D721Med (cell line): Measurements from ENCODE around the gene SLC26A11.
A peak's percentile ranks its signal among the peaks of the same experiment; 100 is the strongest.

Source experiments
- DNase-seq: peaks from one replicate; pipeline ENCODE4 v3.0.0; 2011; ENCODE audit warnings: low spot score; ENCODE audit not compliant: insufficient read length
- FAIRE-seq: peaks from 2 replicates; lab custom pipeline; 2011; peaks lifted over from hg19 to GRCh38; lab: Jason Lieb, UNC
- TF ChIP-seq, protein P1 (sequence below): IDR thresholded peaks from 2 replicates; pipeline ENCODE4 v1.5.1; 2012; ENCODE audit warnings: mild to moderate bottlenecking, control low read depth; ENCODE audit not compliant: insufficient read depth; ENCODE audit errors: missing control alignments

The SLC26A11 gene

DNA sequence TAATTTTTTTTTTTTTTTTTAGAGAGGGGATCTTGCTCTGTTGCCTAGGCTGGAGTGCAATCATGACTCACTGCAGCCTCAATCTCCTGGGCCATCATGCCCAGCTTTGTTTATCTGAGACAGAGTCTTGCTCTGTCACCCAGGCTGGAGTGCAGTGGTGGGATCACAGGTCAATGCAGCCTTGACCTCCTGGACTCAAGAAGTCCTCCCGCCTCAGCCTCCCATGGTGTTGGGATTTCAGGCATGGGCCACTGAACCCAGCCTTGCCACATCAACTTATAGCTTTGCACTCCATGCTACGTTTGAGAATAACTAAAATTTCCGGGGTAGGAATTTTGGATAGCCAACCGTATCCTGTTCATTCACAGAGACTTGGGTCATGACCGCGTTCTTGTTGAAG lies 71.0 kb downstream of the SLC26A11 start:
- DNase-seq (no peak), FAIRE-seq (no peak)
- TF ChIP-seq, protein P1, sequence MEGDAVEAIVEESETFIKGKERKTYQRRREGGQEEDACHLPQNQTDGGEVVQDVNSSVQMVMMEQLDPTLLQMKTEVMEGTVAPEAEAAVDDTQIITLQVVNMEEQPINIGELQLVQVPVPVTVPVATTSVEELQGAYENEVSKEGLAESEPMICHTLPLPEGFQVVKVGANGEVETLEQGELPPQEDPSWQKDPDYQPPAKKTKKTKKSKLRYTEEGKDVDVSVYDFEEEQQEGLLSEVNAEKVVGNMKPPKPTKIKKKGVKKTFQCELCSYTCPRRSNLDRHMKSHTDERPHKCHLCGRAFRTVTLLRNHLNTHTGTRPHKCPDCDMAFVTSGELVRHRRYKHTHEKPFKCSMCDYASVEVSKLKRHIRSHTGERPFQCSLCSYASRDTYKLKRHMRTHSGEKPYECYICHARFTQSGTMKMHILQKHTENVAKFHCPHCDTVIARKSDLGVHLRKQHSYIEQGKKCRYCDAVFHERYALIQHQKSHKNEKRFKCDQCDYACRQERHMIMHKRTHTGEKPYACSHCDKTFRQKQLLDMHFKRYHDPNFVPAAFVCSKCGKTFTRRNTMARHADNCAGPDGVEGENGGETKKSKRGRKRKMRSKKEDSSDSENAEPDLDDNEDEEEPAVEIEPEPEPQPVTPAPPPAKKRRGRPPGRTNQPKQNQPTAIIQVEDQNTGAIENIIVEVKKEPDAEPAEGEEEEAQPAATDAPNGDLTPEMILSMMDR = no peak

DNA sequence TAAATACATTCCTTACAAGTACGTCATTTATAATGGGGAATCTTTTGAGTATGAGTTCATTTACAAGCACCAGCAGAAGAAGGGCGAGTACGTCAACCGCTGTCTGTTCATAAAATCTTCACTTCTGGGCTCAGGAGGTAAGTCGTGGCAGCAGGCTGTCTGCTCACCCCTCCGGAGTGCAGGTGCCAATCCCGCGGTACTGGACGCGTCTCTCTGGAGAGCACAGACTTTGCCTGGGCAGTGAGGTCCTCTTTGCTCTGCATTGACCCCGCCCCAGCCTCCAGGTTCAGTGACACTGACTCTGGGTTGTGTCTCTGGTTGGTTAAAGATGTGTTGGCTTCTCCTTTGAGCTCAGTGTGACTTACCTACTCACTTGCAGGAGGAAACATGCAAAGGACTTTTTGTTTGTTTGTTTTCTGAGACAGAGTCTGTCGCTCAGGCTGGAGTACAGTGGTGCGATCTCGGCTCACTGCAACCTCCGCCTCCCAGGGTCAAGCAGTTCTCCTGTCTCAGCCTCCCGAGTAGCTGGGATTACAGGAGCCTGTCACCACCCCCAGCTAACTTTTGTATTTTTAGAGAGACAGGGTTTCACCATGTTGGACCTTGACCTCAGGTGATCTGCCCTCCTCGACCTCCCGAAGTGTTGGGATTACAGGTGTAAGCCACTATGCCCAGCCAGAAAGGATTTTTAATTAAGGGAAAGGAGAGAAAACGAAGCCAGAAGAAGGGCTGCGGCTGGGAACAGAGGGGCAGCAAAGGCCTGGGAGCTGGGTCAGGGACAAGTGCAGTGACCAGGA lies 71.7 kb downstream of the SLC26A11 start:
- FAIRE-seq (no peak), DNase-seq (no peak)
- TF ChIP-seq, protein P1 = no peak

- FAIRE-seq (no peak), DNase-seq (no peak)
- TF ChIP-seq, protein P1 = peak; percentile 7
These were observed 72.3 kb downstream of the SLC26A11 start for GRCh38 chr17:80292521-80292971.

DNA sequence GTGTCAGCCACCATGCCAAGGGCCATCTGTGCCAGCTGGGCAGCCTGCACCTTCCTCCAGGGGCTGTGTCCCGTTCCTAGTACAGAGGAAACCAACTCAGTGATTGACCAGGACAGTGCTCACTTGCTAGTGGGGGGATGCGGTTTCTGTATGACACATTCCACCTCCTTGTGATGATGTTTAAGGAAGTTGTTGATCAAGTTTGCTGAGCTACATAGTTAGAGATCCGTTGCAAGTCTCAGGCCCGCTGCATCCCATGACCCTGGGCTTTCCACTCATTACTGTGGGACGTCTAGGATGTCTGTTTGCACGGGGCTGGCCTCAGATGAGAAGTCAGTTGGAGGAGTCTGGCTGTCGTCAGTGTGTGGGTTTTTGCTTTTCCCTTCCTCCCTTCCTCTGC lies 74.0 kb downstream of the SLC26A11 start:
- FAIRE-seq (no peak), DNase-seq (no peak)
- TF ChIP-seq, protein P1 = no peak

DNA sequence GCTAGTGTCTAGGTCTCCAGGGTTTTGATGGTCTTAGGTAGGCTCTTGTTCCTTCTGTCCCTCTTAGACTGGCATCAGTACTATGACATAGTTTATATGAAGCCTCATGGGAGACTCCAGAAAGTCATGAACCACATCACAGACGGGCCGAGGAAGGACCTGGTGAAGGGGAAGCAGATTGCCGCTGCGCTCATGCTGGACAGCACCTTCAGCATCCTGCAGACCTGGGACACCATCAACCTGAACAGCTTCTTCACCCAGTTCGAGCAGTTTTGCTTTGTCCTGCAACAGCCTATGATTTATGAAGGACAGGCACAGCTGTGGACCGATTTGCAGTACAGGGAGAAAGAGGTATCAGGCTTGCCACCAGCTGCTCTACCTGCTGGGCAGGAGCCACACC lies 74.4 kb downstream of the SLC26A11 start:
- TF ChIP-seq, protein P1 = no peak
- FAIRE-seq (no peak), DNase-seq (no peak)

GRCh38 chr17:80295146-80295545 lies 74.9 kb downstream of the SLC26A11 start:
- FAIRE-seq (no peak), DNase-seq (no peak)
- TF ChIP-seq, protein P1 = no peak

DNA sequence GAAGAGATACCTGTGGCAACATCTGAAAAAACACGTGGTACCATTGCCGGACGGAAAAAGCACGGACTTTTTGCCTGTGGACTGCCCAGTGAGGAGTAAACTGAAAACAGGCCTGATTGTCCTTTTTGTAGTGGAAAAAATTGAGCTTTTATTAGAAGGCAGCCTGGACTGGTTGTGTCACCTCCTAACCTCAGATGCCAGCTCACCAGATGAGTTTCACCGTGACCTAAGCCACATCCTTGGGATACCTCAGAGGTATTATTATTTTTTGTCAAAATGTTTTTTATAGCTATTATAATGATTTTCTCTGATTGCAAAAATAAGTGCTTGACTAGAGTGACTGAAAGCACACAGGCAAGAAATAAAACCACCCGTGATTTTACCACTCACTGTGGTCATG lies 75.3 kb downstream of the SLC26A11 start:
- DNase-seq (no peak), FAIRE-seq (no peak)
- TF ChIP-seq, protein P1 = no peak
